CD4-positive, alpha-beta T cell treated with Interleukin-17A for 1 hour (primary cell): ENCODE results near the gene RUFY1.

Experiments
- DNase-seq: peaks from one replicate; pipeline ENCODE4 v3.0.0-alpha.2; 2020

The RUFY1 gene

DNA sequence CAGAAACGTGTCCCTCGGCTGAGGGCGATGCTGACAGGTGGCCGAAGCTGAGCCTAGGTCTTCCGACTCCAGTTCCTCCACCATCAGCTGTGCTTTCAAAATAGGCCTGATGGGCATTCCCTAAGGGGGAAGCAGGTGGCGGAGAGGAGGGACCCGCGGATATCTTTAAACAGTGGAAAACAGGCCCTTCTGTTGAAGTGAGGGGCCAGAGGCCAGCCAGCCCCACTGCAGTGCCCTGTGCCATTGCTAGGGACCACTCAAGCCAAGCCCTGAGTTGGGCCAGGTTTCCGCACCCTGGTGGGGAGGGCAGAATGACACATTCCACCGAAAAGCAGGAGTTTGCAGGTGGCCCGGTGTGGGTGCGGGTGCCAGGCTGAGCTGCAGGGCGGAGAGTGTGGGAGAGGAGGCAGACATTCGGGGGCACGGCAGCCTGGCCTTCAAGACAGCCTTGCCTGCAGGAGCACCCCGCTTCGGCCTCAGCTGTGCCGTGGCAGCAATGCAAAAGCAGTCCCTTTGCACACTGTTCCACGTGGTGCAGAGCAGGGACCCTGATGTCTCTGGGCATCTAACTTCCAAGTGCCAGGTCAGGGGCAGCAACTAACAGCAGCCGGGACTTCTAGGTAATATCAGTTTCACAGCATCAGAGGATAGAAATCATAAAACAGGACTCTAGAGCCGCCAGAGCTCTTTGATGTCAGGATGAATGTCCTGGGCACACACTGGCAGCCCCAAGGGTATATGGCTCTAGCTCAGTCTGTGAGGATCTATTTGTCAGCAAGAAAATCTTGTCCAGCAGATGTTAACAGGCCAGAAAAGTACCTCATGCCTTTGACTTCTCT is 55.9 kb downstream of the RUFY1 start:
- DNase-seq = no peak

DNA sequence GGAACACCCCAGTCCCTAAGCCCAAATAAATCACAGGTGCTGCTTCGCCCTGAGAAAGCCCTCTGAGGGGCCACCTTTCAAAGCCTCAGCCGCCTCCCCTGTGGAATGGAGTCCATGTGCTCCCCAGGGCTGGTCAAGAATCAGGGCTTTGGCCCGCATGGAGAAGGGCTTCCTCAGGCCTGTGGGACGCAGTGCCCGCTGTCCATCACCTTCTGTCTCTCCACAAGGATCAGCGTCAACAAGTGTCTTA is 56.5 kb downstream of the RUFY1 start:
- no peak for DNase-seq

- no peak for DNase-seq
These were observed 57.0 kb downstream of the RUFY1 start for GRCh38 chr5:179607160-179607931.

DNA sequence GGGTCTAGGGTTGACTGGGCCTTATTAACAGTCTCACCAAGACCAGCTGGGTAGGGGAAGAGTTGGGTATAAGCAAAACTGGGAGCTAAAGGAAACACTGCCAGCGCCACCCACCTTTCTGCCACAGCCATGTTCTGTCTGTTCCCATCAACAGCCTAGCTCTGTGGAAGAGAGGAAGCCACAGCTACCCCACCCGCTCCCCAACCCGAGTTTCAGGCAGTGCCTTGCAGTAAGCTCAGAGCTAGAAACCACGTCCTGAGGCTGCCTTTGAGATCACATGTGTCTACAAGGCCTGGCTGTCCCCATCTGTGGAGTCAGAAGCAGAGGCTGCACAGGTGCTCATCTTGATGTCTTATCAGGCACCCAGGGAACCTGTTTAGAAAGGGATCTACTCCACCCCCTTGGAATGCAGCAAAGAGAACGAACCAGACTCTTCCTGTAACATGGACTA is 57.8 kb downstream of the RUFY1 start:
- peak; percentile 66 for DNase-seq

DNA sequence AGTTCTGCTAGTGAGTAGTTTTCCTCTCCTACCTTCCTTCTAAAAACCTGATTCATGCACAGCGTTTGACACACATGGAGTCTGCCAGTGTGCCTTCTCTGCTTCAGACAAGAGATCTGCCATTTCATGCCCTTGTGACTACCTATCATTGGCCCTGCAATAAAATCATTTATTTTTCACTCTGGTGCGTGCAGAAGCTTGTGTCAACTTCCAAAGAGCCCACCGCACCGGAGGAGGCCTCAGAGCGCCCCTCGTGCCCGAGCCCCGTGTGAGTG is 59.4 kb downstream of the RUFY1 start:
- no peak for DNase-seq

DNA sequence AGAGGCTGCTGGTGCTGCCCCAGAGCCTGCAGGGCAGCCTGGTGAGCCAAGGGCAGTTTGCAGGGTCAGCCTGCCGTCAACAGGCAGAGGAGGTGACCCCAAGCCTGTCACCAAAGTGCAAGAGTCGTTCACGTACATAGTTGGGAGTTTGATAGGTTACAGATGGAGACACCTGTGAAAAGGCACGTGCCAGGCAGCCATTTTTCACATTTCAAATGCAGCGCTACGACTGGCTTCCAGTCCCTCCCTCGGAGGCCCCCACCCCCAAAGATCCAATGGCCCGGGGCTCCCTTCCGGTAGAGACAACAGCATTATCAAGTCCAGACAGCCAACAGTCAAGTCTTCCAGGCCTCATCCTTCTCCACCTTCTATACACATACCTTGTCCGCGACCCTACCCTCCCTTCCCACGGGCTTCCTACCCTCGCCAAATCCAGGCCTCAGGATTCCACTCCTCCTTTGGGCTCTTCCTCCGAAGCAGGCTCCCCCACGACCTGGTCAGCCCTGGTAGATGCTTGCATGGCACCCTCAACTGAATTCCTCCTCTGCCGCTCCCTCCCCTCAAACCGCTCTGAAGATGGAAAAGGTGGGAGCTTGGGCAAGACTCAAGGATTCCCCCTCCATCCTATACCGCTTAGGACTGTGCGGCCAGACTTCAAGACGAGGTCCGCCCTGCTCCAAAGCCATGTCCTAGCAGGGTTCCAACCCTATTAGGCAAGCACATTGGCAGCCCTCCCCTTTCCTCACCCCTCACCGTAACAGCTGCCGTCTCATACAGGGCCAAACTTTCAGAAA is 60.0 kb downstream of the RUFY1 start:
- no peak for DNase-seq

DNA sequence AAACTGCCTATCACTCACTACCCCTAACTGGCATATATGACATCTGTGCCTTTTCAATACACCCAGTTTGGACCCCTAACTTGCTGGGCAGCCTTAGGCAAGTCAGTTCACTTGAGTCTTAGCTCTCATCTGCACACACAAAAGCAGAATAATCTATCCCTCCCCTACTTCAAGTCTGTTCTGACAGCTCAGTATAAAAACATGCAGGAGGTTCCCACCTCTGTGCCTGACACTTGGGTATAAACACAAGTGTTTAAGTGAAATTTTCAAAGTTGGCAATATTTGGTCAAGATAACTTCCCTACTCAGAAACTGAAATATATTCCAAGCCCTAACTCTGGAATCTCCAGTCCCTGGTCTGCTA is 60.5 kb downstream of the RUFY1 start:
- DNase-seq = no peak

- no peak for DNase-seq
These were observed 62.5 kb downstream of the RUFY1 start for GRCh38 chr5:179612577-179613459.

DNA sequence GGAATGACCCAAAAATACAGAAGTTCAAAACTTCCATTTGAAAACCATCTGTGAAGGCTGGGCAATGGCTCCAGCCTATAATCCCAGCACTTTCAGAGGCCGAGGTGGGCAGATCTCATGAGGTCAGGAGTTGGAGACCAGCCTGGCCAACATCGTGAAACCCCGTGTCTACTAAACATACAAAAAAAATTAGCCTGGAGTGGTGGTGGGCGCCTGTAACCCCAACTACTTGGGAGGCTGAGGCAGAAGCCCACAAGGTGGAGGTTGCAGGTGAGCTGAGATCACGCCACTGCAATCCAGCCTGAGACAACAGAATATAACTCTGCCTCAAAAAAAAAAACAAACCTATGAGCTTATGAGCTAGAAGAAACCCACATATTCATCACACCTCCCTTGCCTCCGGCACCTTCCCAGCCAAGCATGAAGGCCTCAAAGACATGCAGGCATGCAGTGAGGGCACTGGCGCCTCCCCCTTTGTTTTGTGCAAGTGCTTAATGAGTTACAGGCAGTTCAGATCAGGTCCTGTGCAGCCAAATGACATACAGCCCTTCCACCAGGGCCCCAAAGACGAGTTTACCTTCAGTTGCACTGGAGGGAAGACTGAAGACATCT is 63.2 kb downstream of the RUFY1 start:
- no peak for DNase-seq

DNA sequence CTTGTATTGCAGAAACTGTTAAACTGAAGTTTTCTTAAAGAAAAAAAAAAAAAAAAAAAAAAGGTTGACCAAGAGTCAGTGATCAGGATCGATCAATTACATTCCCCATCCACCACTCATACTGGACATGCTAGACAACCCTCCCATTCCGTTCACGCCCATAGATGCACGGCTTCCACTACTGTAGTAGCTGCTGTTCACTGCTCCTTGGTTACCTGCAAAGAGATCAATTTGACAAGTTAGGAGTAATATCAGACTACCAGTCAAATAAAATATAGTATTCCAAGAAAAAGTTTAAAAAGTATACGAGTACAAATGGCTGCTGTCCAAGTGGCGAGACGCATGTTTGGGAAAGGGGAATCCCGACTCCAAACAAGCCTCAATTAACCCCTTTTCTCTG is 64.4 kb downstream of the RUFY1 start:
- DNase-seq = no peak

- no peak for DNase-seq
These were observed 64.8 kb downstream of the RUFY1 start for GRCh38 chr5:179615203-179615602.

GRCh38 chr5:179616002-179616594 is 65.7 kb downstream of the RUFY1 start:
- DNase-seq = no peak

GRCh38 chr5:179617930-179618329 is 67.6 kb downstream of the RUFY1 start:
- no peak for DNase-seq

DNA sequence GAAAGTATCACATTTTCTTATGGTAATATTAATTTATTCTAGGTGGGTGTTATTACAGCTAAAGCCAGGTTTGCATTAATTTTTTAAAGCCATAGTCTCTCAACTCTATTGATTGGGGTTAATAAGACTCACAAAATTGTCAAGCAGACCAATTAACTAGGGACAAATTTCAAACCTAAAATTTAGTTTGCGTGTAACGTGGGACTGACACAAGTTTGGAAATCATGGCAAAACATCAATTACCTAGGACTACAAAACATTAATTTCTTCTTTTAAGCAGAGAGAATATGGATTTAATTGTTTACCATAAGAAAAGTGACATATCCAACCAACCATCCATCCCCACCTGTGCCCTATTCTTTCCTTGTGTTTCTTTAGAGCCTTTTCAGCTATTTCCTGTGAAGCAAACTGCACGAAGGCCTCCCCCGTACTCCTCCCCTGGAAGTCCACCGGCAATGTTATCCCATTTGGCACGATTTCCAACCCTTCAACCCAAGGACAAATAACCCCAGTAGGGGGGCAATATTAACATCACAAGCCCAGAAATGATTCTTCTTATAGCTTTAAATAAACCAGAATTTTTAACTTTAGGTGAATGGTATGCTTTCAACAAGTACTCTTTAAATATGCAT is 68.7 kb downstream of the RUFY1 start:
- no peak for DNase-seq

DNA sequence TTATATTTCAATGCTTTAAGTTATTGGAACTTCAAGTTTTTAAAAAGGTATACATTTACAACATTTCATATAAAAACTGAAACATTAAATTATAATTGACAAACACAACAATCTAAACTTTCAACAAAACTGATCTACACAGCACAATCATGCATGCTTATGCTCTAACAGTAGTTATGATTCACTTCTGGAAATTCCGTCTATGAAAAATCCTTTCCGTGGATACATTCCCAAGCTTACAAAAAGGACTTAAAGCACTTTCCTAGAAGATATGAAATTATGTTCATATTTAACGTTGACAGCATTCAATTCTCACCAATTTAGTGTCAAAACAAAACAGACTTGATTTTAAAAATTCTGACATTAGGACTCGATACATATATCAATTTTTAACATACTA is 69.4 kb downstream of the RUFY1 start:
- DNase-seq = no peak

- no peak for DNase-seq
These were observed 69.9 kb downstream of the RUFY1 start for GRCh38 chr5:179620293-179620692.

GRCh38 chr5:179620703-179621350 is 70.5 kb downstream of the RUFY1 start:
- no peak for DNase-seq

GRCh38 chr5:179621551-179622214 is 71.3 kb downstream of the RUFY1 start:
- no peak for DNase-seq

DNA sequence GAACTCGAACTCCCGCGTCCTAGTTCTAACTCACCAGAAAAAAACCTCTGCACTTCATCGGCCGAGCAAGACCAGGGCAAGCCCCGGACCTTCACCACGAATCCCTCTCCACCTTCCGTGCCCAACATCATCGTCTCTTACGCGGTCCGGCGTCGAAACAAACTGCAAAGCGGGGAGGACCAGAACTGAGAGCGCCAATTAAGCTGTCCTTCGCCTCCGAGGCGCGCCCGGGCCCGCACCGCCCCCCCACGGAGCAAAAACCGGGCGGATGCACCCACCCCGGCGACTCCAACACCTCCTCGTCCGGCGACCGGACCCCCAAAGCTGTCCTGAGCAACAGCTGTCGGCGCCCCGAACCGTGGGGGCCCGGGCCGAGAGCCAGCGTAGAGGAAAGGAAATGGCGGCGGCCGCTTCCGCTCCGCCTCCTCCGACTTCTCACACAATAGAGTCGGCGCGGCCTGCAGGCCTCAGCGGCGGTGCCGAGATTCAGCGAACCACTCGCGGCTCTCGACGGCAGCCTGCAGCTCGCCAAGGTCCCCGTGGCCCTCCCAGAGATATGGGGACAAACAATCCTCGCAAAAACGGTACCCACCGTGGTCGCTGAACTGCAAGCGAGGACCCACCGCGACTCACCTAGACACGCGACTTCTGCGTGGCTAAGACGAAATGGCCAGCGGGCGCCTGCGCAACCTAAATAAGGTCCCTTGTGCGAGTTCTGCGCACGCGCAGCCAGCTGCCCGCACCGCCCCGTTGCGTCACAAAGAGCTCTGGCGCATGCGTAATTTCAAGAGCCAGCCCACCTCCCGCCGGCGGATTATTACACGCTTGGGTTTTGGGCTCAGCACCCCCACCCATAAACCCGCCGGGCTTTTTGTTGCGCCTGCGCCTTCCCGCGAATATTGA is 72.9 kb downstream of the RUFY1 start, which contains the start of gene HNRNPH1:
TSS of gene HNRNPH1 (minus strand) at position 669 of the 903 bp plus-strand sequence. CDS start at position 131, 538 bp downstream.
- DNase-seq = peak; percentile 99
